Measurements from ENCODE around the gene ITGB8.
"Not testable (repeated sequence)": the region's sequence is repeated elsewhere in the genome, so short reads cannot be mapped to it uniquely, and the experiment has no call there.

Gene ITGB8

GRCh38 chr7:20381406-20382034 lies 50.8 kb downstream of the ITGB8 start:
- no peak for DNase-seq (ENCODE audit: low spot score)

GRCh38 chr7:20383351-20383750 lies 52.7 kb downstream of the ITGB8 start:
- no peak for DNase-seq (ENCODE audit: low spot score)

GRCh38 chr7:20385126-20385525 lies 54.4 kb downstream of the ITGB8 start:
- no peak for DNase-seq (ENCODE audit: low spot score)

GRCh38 chr7:20388084-20388483 lies 57.4 kb downstream of the ITGB8 start:
- no peak for DNase-seq (ENCODE audit: low spot score)

- DNase-seq (ENCODE audit: low spot score): not testable (repeated sequence)
Measured at GRCh38 chr7:20389192-20389591, 58.5 kb downstream of the ITGB8 start.

- no peak for DNase-seq (ENCODE audit: low spot score)
Measured at GRCh38 chr7:20393021-20393610, 62.4 kb downstream of the ITGB8 start.

GRCh38 chr7:20393616-20394015 lies 62.9 kb downstream of the ITGB8 start:
- DNase-seq (ENCODE audit: low spot score): no peak

GRCh38 chr7:20394284-20394683 lies 63.6 kb downstream of the ITGB8 start:
- no peak for DNase-seq (ENCODE audit: low spot score)

- no peak for DNase-seq (ENCODE audit: low spot score)
Measured at GRCh38 chr7:20395104-20395503, 64.4 kb downstream of the ITGB8 start.

GRCh38 chr7:20395511-20395910 lies 64.8 kb downstream of the ITGB8 start:
- DNase-seq (ENCODE audit: low spot score): no peak

GRCh38 chr7:20399521-20399920 lies 68.8 kb downstream of the ITGB8 start:
- DNase-seq (ENCODE audit: low spot score): no peak

- DNase-seq (ENCODE audit: low spot score): no peak
Measured at GRCh38 chr7:20401861-20402746, 71.4 kb downstream of the ITGB8 start.

- DNase-seq (ENCODE audit: low spot score): no peak
Measured at GRCh38 chr7:20402747-20403230, 72.1 kb downstream of the ITGB8 start.

- no peak for DNase-seq (ENCODE audit: low spot score)
Measured at GRCh38 chr7:20403331-20403730, 72.6 kb downstream of the ITGB8 start.

GRCh38 chr7:20404320-20404719 lies 73.6 kb downstream of the ITGB8 start:
- peak; percentile 59 for DNase-seq (ENCODE audit: low spot score)

GRCh38 chr7:20407585-20408466 lies 77.1 kb downstream of the ITGB8 start:
- no peak for DNase-seq (ENCODE audit: low spot score)

GRCh38 chr7:20408467-20408826 lies 77.7 kb downstream of the ITGB8 start:
- no peak for DNase-seq (ENCODE audit: low spot score)

- no peak for DNase-seq (ENCODE audit: low spot score)
Measured at GRCh38 chr7:20409961-20410360, 79.3 kb downstream of the ITGB8 start.

- no peak for DNase-seq (ENCODE audit: low spot score)
Measured at GRCh38 chr7:20411372-20411771, 80.7 kb downstream of the ITGB8 start.

GRCh38 chr7:20412032-20412431 lies 81.3 kb downstream of the ITGB8 start:
- DNase-seq (ENCODE audit: low spot score): no peak

- no peak for DNase-seq (ENCODE audit: low spot score)
Measured at GRCh38 chr7:20417260-20417659, 86.6 kb downstream of the ITGB8 start.

Data from ecto neural progenitor cell (in vitro differentiated cells).